Body of pancreas (tissue), 4 donors: ENCODE data around the gene C11orf68.

Source experiments
- POLR2A ChIP-seq, 3 donors: fragments of 450-650 bp; IDR thresholded peaks; one replicate each; pipeline ENCODE4 v1.6.1; 2016; ENCODE audit warnings: antibody characterized with exemption in 3 of 3, mild to moderate bottlenecking in 2 of 3
- TF ChIP-seq, protein P1 (sequence below), 7 experiments: fragments of 450-650 bp in 4 of 7; fragments of 200-600 bp in 3 of 7; sonication (generic) in 3 of 7; IDR thresholded peaks; one replicate each; pipeline ENCODE4 v1.5.1; 2016 to 2019; ENCODE audit warnings: antibody characterized with exemption in 7 of 7

DNA sequence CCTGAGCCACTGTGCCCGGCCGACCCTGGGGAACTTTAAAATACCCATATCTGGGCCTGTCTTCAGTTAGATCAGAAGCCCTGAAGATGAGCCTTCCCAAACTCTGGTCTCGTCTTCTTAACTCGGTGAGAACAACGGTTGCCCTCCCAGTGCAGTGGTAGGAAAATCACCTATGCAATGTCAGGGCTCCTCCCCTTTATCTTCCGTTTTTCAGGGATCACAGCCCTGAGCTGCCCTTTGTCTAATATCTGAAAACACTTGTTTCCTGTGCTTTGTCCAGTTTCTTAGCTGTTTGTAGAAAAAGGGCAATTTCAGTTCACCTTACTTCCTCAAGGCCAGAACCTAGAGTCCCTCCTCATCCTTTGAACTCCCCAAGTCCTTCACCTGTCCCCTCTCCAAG lies 9.8 kb upstream of the C11orf68 start:
- TF ChIP-seq, protein P1, sequence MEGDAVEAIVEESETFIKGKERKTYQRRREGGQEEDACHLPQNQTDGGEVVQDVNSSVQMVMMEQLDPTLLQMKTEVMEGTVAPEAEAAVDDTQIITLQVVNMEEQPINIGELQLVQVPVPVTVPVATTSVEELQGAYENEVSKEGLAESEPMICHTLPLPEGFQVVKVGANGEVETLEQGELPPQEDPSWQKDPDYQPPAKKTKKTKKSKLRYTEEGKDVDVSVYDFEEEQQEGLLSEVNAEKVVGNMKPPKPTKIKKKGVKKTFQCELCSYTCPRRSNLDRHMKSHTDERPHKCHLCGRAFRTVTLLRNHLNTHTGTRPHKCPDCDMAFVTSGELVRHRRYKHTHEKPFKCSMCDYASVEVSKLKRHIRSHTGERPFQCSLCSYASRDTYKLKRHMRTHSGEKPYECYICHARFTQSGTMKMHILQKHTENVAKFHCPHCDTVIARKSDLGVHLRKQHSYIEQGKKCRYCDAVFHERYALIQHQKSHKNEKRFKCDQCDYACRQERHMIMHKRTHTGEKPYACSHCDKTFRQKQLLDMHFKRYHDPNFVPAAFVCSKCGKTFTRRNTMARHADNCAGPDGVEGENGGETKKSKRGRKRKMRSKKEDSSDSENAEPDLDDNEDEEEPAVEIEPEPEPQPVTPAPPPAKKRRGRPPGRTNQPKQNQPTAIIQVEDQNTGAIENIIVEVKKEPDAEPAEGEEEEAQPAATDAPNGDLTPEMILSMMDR (IDR thresholded peaks at IDR 0.05): no peak
- TF ChIP-seq POLR2A (IDR thresholded peaks at IDR 0.05): no peak
